ENCODE results near the gene ARHGEF17. TPM values are rescaled to one million over a fixed set of nuclear protein-coding genes. Genes with fewer than 3 reads are reported as not detected.
A peak's percentile ranks its signal among the peaks of the same experiment; 100 is the strongest.

ARHGEF17 gene
- total and polyA plus RNA-seq, 4 donors: 2.6 to 12.6 (median 5.7) TPM

DNA sequence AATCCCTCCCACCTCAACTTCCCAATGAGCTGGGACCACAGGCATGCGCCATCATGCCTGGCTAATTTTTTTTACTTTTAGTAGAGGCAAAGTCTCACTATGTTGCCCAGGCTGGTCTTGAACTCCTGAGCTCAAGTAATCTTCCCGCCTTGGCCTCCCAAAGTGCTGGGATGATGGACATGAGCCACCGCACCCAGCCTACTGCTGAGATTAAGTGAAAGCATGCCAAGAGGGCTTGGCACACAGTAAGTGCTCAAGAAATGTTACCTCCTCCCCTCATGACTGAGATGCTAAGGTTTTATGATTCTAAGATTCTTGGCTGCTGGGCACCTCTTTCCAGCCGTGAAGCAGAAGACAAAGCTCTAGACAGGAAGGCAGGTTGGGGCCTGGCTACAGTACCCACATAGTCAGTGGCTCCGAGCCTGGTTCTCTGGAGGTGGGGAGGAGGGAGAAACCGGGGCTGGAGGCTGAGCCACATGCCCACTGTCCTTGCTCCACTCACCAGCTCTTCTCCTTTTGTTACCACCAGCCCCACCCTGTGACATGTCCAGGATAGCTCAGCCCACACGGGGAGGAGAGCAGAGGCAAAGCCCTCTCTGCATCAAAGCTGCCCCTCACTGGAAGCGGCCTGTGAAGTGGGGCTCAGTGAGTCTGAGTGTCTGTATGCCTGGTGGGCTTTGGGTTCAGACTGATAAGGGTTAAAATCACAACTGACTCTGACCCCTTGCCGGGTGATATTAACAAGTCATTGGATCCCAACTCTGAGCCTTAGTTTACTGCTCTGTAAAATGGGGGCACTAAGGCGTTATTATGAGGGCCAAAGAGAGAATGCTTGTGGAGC, 12.9 kb downstream of the ARHGEF17 start:
- TF ChIP-seq EGR1 (IDR thresholded peaks at IDR 0.05; ENCODE audit: low read depth in 2 of 2): no peak
- TF ChIP-seq, protein P1, sequence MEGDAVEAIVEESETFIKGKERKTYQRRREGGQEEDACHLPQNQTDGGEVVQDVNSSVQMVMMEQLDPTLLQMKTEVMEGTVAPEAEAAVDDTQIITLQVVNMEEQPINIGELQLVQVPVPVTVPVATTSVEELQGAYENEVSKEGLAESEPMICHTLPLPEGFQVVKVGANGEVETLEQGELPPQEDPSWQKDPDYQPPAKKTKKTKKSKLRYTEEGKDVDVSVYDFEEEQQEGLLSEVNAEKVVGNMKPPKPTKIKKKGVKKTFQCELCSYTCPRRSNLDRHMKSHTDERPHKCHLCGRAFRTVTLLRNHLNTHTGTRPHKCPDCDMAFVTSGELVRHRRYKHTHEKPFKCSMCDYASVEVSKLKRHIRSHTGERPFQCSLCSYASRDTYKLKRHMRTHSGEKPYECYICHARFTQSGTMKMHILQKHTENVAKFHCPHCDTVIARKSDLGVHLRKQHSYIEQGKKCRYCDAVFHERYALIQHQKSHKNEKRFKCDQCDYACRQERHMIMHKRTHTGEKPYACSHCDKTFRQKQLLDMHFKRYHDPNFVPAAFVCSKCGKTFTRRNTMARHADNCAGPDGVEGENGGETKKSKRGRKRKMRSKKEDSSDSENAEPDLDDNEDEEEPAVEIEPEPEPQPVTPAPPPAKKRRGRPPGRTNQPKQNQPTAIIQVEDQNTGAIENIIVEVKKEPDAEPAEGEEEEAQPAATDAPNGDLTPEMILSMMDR (IDR thresholded peaks at IDR 0.05; ENCODE audit: low read depth, low read length, missing input control): no peak
- TF ChIP-seq GABPA (IDR thresholded peaks at IDR 0.05 in 1 of 2, conservative IDR thresholded peaks at IDR 0.05 in 1 of 2): no peak
- no peak for TF ChIP-seq FOXA2 (IDR thresholded peaks at IDR 0.05)
- TF ChIP-seq HNF4A (conservative IDR thresholded peaks at IDR 0.05): no peak
- TF ChIP-seq JUND (IDR thresholded peaks at IDR 0.05): no peak
- H3K36me3 ChIP-seq (ENCODE audit: control insufficient read depth in 4 of 4, insufficient read depth in 3 of 4, low read depth in 1 of 4, low read length in 3 of 4): no peaks in the 10 kb centered on the region
- H3K9me3 ChIP-seq (ENCODE audit: control insufficient read depth in 4 of 4, low read length in 3 of 4): no peaks in the 10 kb centered on the region
- peak overlapping the region; percentile 39 to 67 for H3K27ac ChIP-seq (ENCODE audit: low read depth in 1 of 2, low read length in 2 of 2)
- 73% methylated on average over 10 of the region's 10 CpGs for WGBS
- H3K4me3 ChIP-seq (ENCODE audit: low read depth in 1 of 3, low read length in 3 of 3): no peak overlapping the region
- no peaks in the 10 kb centered on the region for H3K27me3 ChIP-seq (ENCODE audit: control insufficient read depth in 4 of 4, insufficient read depth in 4 of 4, low read length in 3 of 4)
- H3K4me1 ChIP-seq (ENCODE audit: control insufficient read depth in 4 of 4, insufficient read depth in 4 of 4, low read length in 3 of 4): peaks cover 0 to 9% (median 1%) of the 10 kb centered on the region in 4 donors
- no peak overlapping the region for H3K9ac ChIP-seq (ENCODE audit: low read depth in 1 of 2, low read length in 2 of 2)
- DNase-seq (ENCODE audit: low spot score): no peak

GRCh38 chr11:73321604-73322381, 13.7 kb downstream of the ARHGEF17 start:
- Histone ChIP-seq H3K27me3 (ENCODE audit: control insufficient read depth in 4 of 4, insufficient read depth in 4 of 4, low read length in 3 of 4) (no peaks in the 10 kb centered on the region), H3K9me3 (ENCODE audit: control insufficient read depth in 4 of 4, low read length in 3 of 4) (no peaks in the 10 kb centered on the region), H3K9ac (ENCODE audit: low read depth in 1 of 2, low read length in 2 of 2) (no peak overlapping the region), H3K36me3 (ENCODE audit: control insufficient read depth in 4 of 4, insufficient read depth in 3 of 4, low read depth in 1 of 4, low read length in 3 of 4) (no peaks in the 10 kb centered on the region), H3K4me1 (ENCODE audit: control insufficient read depth in 4 of 4, insufficient read depth in 4 of 4, low read length in 3 of 4) (peaks cover 0 to 9% (median 1%) of the 10 kb centered on the region in 4 donors), H3K4me3 (ENCODE audit: low read depth in 1 of 3, low read length in 3 of 3) (no peak overlapping the region), H3K27ac (ENCODE audit: low read depth in 1 of 2, low read length in 2 of 2) (peak overlapping the region; percentile 39 to 67)
- WGBS: 59% methylated on average over 10 of the region's 10 CpGs
- TF ChIP-seq GABPA (IDR thresholded peaks at IDR 0.05 in 1 of 2, conservative IDR thresholded peaks at IDR 0.05 in 1 of 2): no peak
- TF ChIP-seq SP1 (IDR thresholded peaks at IDR 0.05): no peak
- peak; percentile 98 for TF ChIP-seq NR2F2 (IDR thresholded peaks at IDR 0.05)
- TF ChIP-seq JUND (IDR thresholded peaks at IDR 0.05): no peak
- TF ChIP-seq TAF1 (conservative IDR thresholded peaks at IDR 0.05): no peak
- TF ChIP-seq, protein P2, sequence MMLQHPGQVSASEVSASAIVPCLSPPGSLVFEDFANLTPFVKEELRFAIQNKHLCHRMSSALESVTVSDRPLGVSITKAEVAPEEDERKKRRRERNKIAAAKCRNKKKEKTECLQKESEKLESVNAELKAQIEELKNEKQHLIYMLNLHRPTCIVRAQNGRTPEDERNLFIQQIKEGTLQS (IDR thresholded peaks at IDR 0.05): no peak
- TF ChIP-seq FOXA1 (IDR thresholded peaks at IDR 0.05): no peak
- TF ChIP-seq RXRA (IDR thresholded peaks at IDR 0.05): peak; percentile 4 to 6
- TF ChIP-seq EGR1 (IDR thresholded peaks at IDR 0.05; ENCODE audit: low read depth in 2 of 2): no peak
- no peak for TF ChIP-seq HNF4A (conservative IDR thresholded peaks at IDR 0.05)
- no peak for TF ChIP-seq YY1 (IDR thresholded peaks at IDR 0.05)
- DNase-seq (ENCODE audit: low spot score): no peak

Data from liver (tissue), 9 donors.